ENCODE results near the gene TMEM266.

DNA sequence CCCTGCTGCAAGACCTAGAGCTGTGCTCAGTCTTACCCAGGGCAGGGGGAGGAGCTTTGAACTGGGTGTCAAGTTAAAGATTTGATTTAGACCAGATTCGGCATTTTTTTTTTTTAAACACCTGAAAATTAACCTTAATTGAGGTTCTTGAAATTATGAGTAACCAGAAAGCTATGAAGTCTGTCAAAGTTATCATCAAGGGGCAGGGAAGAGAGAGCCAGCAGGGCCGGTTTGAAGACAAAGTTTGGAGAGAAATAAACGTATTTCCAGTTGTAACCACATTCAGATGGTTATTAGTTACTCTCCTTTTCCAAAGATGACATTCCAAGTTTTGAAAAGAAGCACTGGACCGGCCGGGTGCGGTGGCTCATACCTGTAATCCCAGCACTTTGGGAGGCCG lies 12.0 kb downstream of the TMEM266 start:
- TF ChIP-seq ELF4 (IDR thresholded peaks at IDR 0.05) (no peak), TARDBP (IDR thresholded peaks at IDR 0.05) (no peak)
